ENCODE measurements around the gene PNMA3. TPM values are rescaled to one million over a fixed set of nuclear protein-coding genes. Genes with fewer than 3 reads are reported as not detected.
"Not testable (repeated sequence)": the region's sequence is repeated elsewhere in the genome, so short reads cannot be mapped to it uniquely, and the experiment has no call there.

PNMA3 gene
- total RNA-seq, 1 donor from 2014 or later: 0.69 TPM

GRCh38 chrX:153074935-153075334 lies 18.7 kb downstream of the PNMA3 start:
- TF ChIP-seq, protein P1, sequence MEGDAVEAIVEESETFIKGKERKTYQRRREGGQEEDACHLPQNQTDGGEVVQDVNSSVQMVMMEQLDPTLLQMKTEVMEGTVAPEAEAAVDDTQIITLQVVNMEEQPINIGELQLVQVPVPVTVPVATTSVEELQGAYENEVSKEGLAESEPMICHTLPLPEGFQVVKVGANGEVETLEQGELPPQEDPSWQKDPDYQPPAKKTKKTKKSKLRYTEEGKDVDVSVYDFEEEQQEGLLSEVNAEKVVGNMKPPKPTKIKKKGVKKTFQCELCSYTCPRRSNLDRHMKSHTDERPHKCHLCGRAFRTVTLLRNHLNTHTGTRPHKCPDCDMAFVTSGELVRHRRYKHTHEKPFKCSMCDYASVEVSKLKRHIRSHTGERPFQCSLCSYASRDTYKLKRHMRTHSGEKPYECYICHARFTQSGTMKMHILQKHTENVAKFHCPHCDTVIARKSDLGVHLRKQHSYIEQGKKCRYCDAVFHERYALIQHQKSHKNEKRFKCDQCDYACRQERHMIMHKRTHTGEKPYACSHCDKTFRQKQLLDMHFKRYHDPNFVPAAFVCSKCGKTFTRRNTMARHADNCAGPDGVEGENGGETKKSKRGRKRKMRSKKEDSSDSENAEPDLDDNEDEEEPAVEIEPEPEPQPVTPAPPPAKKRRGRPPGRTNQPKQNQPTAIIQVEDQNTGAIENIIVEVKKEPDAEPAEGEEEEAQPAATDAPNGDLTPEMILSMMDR (conservative IDR thresholded peaks at IDR 0.05; ENCODE audit: low read depth, low read length): no peak
- DNase-seq (ENCODE audit: low read depth): no peak
- H3K4me3 ChIP-seq (ENCODE audit: low read depth, low read length): no peak overlapping the region

- TF ChIP-seq, protein P1 (conservative IDR thresholded peaks at IDR 0.05; ENCODE audit: low read depth, low read length): no peak
- no peak for DNase-seq (ENCODE audit: low read depth)
- no peak overlapping the region for H3K4me3 ChIP-seq (ENCODE audit: low read depth, low read length)
These were observed 19.1 kb downstream of the PNMA3 start for GRCh38 chrX:153075366-153075765.

GRCh38 chrX:153077437-153078135 lies 21.3 kb downstream of the PNMA3 start:
- DNase-seq (ENCODE audit: low read depth); H3K4me3 ChIP-seq (ENCODE audit: low read depth, low read length): not testable (repeated sequence)

DNA sequence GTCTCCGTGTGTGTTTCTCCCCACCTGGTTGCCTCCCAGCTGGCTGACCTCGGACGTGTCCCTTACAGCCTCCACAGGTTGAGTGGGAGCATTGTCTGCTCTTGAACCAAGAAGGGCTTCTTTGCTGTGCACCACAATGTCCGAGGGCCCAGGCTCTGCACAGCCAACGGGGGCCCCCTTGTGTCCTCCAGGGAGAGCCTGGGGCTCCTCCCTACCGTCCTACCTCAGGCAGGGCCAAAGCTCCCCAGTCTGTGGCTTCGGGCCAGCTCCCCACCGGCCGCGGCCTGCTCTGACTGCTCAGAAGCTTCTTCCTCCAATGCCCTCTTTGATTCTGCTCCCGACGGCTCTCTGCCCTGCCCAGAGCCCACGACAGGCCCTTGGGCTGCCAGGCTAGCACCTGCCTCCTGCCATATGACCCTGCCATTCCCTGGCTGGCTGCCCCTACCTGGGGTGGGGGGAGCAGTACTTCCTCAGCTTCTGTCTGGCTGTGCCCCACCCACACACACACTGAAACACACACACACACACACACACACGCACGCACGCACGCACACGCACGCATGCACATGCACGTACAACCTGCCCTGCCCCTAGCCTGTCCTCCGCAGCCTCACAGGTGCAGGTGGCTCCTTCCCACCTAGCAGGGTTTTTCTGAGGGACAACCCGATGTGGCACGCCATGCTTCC lies 27.1 kb downstream of the PNMA3 start:
- DNase-seq (ENCODE audit: low read depth); H3K4me3 ChIP-seq (ENCODE audit: low read depth, low read length): not testable (repeated sequence)

- no peak for DNase-seq (ENCODE audit: low read depth)
- no peak overlapping the region for H3K4me3 ChIP-seq (ENCODE audit: low read depth, low read length)
- TF ChIP-seq, protein P1 (conservative IDR thresholded peaks at IDR 0.05; ENCODE audit: low read depth, low read length): no peak
These were observed 46.1 kb downstream of the PNMA3 start for GRCh38 chrX:153102418-153102817.

GRCh38 chrX:153104959-153105358 lies 48.7 kb downstream of the PNMA3 start:
- DNase-seq (ENCODE audit: low read depth); H3K4me3 ChIP-seq (ENCODE audit: low read depth, low read length): not testable (repeated sequence)

DNA sequence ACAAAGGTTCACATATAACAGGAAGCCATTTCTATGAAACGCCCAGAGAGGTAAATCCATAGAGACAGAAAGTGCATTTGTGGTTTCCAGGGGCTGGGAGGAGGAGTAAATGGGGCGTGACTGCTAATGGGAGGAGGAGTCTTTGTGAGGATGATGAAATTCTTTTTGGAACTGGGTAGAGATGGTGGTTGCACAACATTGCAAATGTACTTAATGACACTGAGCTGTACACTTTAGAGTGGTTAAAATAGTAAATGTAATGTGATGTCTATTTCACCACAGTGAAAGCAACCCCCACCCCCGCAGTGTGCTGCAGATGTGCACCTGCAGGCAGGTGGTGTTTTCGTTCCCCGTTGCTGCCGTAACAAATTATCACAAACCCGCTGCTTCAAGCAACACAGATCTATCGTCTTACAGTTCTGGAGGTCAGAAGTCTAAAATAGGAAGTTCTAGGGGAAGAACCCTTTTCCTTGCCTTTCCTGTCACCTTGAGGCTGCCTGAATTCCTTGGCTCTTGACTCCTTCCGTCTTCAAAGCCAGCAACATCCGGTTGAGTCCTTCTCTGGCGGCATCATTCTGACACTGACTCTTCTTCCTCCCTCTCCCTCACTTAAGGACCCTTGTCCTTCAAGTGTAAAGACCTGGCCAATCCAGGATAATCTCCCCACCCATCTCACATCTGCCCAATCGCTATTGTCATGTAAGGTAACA lies 50.0 kb downstream of the PNMA3 start:
- not testable (repeated sequence) for DNase-seq (ENCODE audit: low read depth); H3K4me3 ChIP-seq (ENCODE audit: low read depth, low read length)

Other genes with a start within 250 kb of the PNMA3 start
- gene CETN2, start 225.7 kb upstream of the PNMA3 start, total RNA-seq: 34.4 and 53.7 TPM in 2 replicates
- gene NSDHL, start 225.4 kb upstream of the PNMA3 start, total RNA-seq: 19.3 and 47.4 TPM in 2 replicates
- 14.4 and 41.6 TPM in 2 replicates for gene ZNF185, start 158.4 kb upstream of the PNMA3 start, total RNA-seq
- gene PNMA5, start 62.4 kb upstream of the PNMA3 start, total RNA-seq: not detected in 2 replicates
- 2.5 and 3.3 TPM in 2 replicates for gene PNMA6A, start 16.0 kb downstream of the PNMA3 start, total RNA-seq
- not detected in 2 replicates for gene MAGEA1, start 122.8 kb downstream of the PNMA3 start, total RNA-seq

Measured in epithelial cell of proximal tubule (primary cell).